Transverse colon (tissue), 4 donors: ENCODE measurements around the gene UNC5B.

Source experiments
- EP300 ChIP-seq: sonication (generic); formaldehyde crosslinking; IDR thresholded peaks from one replicate; pipeline ENCODE4 v1.6.1; 2017; ENCODE audit warnings: antibody characterized with exemption, low read depth
- POLR2AphosphoS5 ChIP-seq, 3 donors: sonication (generic); formaldehyde crosslinking; IDR thresholded peaks; one replicate each; pipeline ENCODE4 v1.6.1; 2016; ENCODE audit warnings: antibody characterized with exemption in 3 of 3
- TF ChIP-seq, protein P1 (sequence below), 5 experiments: fragments of 200-600 bp in 3 of 5; fragments of 450-650 bp in 2 of 5; sonication (generic) in 3 of 5; IDR thresholded peaks; 1 replicate in 2 of 5; 2 replicates in 3 of 5; pipeline ENCODE4 v1.5.1; 2016 to 2017; ENCODE audit warnings: antibody characterized with exemption in 5 of 5, inconsistent platforms in 3 of 5, mild to moderate bottlenecking in 2 of 5, moderate library complexity in 1 of 5

GRCh38 chr10:71238626-71239025 is 26.3 kb downstream of the UNC5B start:
- TF ChIP-seq EP300 (no peak), POLR2AphosphoS5 (IDR thresholded peaks at IDR 0.05) (no peak)
- TF ChIP-seq, protein P1, sequence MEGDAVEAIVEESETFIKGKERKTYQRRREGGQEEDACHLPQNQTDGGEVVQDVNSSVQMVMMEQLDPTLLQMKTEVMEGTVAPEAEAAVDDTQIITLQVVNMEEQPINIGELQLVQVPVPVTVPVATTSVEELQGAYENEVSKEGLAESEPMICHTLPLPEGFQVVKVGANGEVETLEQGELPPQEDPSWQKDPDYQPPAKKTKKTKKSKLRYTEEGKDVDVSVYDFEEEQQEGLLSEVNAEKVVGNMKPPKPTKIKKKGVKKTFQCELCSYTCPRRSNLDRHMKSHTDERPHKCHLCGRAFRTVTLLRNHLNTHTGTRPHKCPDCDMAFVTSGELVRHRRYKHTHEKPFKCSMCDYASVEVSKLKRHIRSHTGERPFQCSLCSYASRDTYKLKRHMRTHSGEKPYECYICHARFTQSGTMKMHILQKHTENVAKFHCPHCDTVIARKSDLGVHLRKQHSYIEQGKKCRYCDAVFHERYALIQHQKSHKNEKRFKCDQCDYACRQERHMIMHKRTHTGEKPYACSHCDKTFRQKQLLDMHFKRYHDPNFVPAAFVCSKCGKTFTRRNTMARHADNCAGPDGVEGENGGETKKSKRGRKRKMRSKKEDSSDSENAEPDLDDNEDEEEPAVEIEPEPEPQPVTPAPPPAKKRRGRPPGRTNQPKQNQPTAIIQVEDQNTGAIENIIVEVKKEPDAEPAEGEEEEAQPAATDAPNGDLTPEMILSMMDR (IDR thresholded peaks at IDR 0.05) = no peak
